ENCODE results near the gene SLC9A7. TPM values are rescaled to one million over a fixed set of nuclear protein-coding genes. Genes with fewer than 3 reads are reported as not detected.

SLC9A7 gene
- total and polyA plus RNA-seq, 2 donors (not counting 3 experiments of a cell fraction or from before 2014, with no cell fraction given), result 4.6 to 7.5 TPM

DNA sequence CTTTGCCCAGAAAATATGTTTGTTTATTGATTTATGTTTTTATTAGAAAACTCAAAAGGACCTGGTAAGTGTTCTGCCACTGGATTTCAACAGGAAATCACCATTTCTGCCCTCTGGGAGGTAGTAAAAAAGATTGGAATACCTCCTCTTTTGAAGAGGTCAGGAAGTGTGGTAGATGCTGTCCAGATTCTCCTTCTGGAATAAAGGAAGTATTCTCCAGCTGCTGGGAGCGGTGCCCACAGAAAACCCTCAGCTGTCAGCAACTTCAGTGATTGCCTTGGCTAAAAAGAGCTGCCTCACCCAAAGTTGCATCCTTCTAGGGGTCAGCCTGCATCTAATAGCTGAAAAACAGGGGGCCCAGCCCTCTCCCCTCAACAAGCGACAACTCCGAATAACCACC, 199.9 kb downstream of the SLC9A7 start:
- Histone ChIP-seq H3K4me2 (ENCODE audit: insufficient read depth, low read length) (no peak overlapping the region), H3K9me1 (replicated peaks; ENCODE audit: control insufficient read depth, extremely low read depth, insufficient read depth, low read length) (no peaks in the 10 kb centered on the region), H3K27ac (ENCODE audit: insufficient read depth, low read depth, low read length) (no peak overlapping the region), H3K9me3 (replicated peaks; ENCODE audit: control insufficient read depth, insufficient read depth, low read length) (no peaks in the 10 kb centered on the region), H3K79me2 (ENCODE audit: control insufficient read depth, insufficient read depth, low read length) (no peaks in the 10 kb centered on the region), H3K4me1 (ENCODE audit: control insufficient read depth, extremely low read depth, insufficient read depth, low read length) (no peaks in the 10 kb centered on the region), H3K27me3 (ENCODE audit: control insufficient read depth in 2 of 2, insufficient read depth in 2 of 2, low read length in 2 of 2) (no peaks in the 10 kb centered on the region), H3K4me3 (replicated peaks in 1 of 3; ENCODE audit: insufficient read depth in 1 of 3, low read depth in 1 of 3, low read length in 3 of 3) (no peak overlapping the region), H3K9ac (replicated peaks; ENCODE audit: extremely low read depth, insufficient read depth, low read length) (no peak overlapping the region), H4K20me1 (replicated peaks; ENCODE audit: control insufficient read depth, extremely low read depth, insufficient read depth, low read length) (no peaks in the 10 kb centered on the region), H2AFZ (ENCODE audit: low read depth, low read length) (no peak overlapping the region), H3K36me3 (ENCODE audit: control insufficient read depth in 2 of 2, extremely low read depth in 1 of 2, insufficient read depth in 2 of 2, low read length in 2 of 2) (no peaks in the 10 kb centered on the region)
- FAIRE-seq (no peak), DNase-seq (ENCODE audit: low read depth, low spot score) (no peak)
- no TSS peak for BruUV-seq (replicated peaks)
- ChIA-PET CTCF (interaction anchor here (1.3 kb wide), 1 partner anchor 83 kb away, joined by 4 read pairs; no protein-coding TSS in a partner anchor), POLR2A (no interaction called here)
- TF ChIP-seq EZH2 (IDR thresholded peaks at IDR 0.05; ENCODE audit: borderline replicate concordance, low read depth, low read length, severe bottlenecking), result no peak
- no peak for TF ChIP-seq POLR2AphosphoS5 (IDR thresholded peaks at IDR 0.05; ENCODE audit: insufficient read depth, low read depth, low read length)
- TF ChIP-seq, protein P1, sequence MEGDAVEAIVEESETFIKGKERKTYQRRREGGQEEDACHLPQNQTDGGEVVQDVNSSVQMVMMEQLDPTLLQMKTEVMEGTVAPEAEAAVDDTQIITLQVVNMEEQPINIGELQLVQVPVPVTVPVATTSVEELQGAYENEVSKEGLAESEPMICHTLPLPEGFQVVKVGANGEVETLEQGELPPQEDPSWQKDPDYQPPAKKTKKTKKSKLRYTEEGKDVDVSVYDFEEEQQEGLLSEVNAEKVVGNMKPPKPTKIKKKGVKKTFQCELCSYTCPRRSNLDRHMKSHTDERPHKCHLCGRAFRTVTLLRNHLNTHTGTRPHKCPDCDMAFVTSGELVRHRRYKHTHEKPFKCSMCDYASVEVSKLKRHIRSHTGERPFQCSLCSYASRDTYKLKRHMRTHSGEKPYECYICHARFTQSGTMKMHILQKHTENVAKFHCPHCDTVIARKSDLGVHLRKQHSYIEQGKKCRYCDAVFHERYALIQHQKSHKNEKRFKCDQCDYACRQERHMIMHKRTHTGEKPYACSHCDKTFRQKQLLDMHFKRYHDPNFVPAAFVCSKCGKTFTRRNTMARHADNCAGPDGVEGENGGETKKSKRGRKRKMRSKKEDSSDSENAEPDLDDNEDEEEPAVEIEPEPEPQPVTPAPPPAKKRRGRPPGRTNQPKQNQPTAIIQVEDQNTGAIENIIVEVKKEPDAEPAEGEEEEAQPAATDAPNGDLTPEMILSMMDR (IDR thresholded peaks at IDR 0.05; ENCODE audit: extremely low read depth in 1 of 2, insufficient read depth in 1 of 2, low read depth in 1 of 2, low read length in 2 of 2), result no peak
- TF ChIP-seq, protein P2, sequence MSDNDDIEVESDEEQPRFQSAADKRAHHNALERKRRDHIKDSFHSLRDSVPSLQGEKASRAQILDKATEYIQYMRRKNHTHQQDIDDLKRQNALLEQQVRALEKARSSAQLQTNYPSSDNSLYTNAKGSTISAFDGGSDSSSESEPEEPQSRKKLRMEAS (IDR thresholded peaks at IDR 0.05; ENCODE audit: insufficient read depth, insufficient read length), result no peak
- no peak for TF ChIP-seq JUN (IDR thresholded peaks at IDR 0.05; ENCODE audit: borderline replicate concordance, insufficient read depth, insufficient read length, low read depth)
- TF ChIP-seq POLR2A (IDR thresholded peaks at IDR 0.05; ENCODE audit: low read depth, low read length), result no peak
- TF ChIP-seq FOS (IDR thresholded peaks at IDR 0.05; ENCODE audit: borderline replicate concordance, insufficient read depth, low read length), result no peak
- TF ChIP-seq GATA2 (IDR thresholded peaks at IDR 0.05; ENCODE audit: insufficient read depth, insufficient read length, low read depth, low read length), result no peak
- TF ChIP-seq MYC (IDR thresholded peaks at IDR 0.05; ENCODE audit: low read depth, low read length), result no peak
- intact Hi-C loops (cut with micrococcal nuclease) (loop anchor here (10.0 kb wide), 2 partner anchors 196 to 536 kb away; partner anchors contain the start of gene SLC9A7), dilution Hi-C loops (cut with MboI; ENCODE audit: extremely low pct_ligation_motif_present, low sequenced_read_pairs) (no loop called here)
